Effector CD8-positive, alpha-beta T cell (primary cell): ENCODE results near the gene TPSG1.
"Not testable (repeated sequence)": the region's sequence is repeated elsewhere in the genome, so short reads cannot be mapped to it uniquely, and the experiment has no call there.

ENCODE experiments used
- DNase-seq: peaks from one replicate; lab custom pipeline; 2025; lab: John Stamatoyannopoulos, UW
- total RNA-seq, 4 experiments: gene quantifications; one replicate each; lab custom pipeline; 2026; lab: John Stamatoyannopoulos, UW

Gene TPSG1
- 0 to 0.18 (median 0) reads per million in 4 experiments for total RNA-seq

DNA sequence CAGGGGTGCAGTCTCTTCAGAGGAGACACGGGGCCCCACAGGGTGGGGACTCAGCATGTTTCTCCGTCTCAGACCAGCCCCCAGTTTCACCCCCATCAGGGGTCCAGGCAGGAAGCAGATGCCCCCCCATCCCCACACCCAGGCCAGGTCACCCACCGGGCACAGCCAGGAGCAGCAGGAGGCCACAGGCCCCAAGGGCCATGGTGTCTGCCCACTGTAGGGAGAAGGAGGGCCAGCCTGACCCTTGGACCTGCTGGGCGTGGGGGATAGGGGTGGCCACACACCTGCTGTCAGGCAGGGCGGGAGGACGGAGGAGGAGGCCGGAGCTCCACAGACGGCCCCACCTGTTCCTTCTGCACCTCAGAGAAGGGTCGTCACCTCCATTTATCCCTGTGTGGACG, at the start of gene TPSG1:
TPSG1 (minus strand) TSS at position 218 of the 401 bp plus-strand sequence; CDS start at position 202, 16 bp downstream.
- DNase-seq, result no peak

DNA sequence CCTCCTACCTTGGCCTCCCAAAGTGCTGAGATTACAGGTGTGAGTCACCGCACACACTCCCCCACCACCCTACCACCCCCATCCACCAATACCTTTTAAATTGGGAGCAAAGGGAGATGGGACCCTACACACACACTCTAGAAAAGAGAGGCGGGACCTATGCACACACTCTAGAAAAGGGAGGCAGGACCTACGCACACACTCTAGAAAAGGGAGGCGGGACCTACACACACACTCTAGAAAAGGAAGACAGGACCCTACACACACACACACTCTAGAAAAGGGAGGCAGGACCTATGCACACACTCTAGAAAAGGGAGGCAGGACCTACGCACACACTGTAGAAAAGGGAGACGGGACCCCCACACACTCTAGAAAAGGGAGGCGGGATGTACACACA, 49.7 kb upstream of the TPSG1 start:
- DNase-seq, result no peak

DNA sequence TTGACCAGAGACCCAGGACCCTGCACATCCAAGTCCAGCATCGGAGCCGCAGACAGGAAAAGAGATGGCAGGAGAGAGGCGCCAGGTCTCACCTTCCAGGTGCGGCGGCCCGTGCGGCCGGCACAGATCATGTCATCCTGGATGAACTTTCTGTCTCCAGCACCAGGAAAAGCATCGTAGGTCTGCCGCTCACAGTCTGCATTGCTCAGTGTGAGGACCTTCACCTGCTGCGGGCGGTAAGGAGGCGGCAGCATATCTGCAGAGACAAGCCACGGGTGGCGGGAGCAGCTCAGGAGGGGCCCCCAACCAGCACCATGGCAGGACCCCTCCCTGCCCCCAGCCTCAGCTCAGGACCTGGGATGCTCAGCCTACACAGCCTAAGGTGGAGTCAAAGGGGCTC, 48.7 kb upstream of the TPSG1 start:
- DNase-seq, result no peak

DNA sequence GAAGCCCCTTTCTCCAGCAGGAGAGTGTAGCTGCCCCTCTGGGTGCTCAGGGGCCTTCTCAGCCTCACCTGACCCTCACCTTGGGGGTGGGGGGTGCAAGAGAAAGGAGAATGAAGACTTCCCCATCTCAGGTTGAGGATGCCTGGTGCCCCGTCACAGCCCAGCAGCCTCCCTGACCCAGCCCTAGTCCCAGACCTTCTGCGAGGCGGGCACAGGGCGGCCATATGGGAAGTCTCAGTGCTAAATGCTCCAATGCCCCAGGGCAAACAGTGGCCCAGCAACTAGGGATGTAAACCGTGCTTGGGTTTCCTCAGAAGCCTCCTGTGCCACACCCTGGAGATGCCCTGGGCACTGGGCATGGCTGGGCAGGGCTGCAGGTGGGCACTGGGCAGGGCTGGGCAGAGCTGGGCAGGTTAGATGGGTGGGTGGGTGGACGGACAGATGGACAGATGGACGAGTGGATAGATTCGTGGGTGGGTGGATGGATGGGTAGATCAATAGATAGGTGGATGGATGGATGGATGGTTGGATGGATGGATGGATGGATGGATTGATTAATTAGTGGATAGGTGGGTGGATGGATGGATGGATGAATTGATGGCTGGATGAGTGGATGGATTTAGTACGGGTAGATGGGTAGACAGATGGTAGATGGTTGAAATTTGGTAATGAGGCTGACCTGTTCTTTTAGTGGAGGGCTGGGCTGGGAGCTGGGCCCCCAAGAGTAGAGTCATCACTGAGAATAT, 47.6 kb upstream of the TPSG1 start:
- no peak for DNase-seq

DNA sequence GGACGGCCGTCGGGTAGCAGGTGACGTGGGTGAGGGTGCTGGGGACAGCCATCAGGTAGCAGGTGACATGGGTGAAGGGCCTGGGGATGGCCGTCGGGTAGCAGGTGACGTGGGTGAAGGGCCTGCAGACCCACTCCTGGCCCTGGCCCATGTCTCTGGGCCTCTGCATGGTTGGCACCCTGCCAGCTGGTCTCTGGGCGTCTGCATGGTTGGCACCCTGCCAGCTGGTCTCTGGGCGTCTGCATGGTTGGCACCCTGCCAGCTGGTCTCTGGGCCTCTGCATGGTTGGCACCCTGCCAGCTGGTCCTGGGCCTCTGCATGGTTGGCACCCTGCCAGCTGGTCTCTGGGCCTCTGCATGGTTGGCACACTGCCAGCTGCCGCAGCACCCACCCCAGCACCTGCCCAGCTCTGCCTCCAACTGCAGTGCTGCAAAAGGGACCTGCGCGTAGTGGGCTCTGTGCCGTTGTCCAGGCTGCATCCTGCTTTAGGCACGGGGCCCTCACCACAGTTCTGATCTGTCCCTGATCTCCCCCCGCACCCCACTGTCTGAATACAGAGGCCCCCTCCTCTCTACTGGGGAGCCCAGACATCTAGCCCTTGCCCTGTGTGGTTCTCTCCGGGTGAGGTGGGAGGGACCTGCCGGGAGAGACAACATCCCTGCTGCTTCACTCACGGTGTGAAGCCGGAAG, 46.8 kb upstream of the TPSG1 start:
- peak; percentile 14 for DNase-seq

DNA sequence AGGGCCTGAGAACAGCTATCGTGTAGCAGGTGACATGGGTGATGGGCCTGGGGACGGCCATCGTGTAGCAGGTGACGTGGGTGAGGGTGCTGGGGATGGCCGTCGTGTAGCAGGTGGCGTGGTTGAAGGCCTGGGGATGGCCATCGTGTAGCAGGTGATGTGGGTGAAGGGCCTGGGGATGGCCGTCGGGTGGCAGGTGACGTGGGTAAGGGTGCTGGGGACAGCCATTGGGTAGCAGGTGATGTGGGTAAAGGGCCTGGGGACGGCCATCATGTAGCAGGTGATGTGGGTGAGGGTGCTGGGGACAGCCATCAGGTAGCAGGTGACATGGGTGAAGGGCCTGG, 46.3 kb upstream of the TPSG1 start:
- no peak for DNase-seq

DNA sequence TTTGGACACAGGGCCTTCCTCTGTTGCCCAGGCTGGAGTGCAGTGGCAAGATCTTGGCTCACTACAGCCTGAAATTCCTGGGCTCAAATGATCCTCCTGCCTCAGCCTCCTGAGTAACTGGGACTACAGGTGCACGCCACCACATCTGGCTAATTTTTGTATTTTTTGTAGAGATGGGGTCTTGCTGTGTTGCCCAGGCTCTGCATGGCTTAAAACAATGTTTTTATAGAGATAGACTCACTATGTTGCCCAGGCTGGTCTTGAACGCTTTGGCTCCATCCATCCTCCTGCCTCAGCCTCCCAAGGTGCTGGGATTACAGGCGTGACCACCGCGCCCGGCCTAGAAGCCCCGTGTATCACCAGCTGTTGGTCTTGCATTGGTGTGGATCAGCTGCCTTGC, 44.4 kb upstream of the TPSG1 start:
- not testable (repeated sequence) for DNase-seq

DNA sequence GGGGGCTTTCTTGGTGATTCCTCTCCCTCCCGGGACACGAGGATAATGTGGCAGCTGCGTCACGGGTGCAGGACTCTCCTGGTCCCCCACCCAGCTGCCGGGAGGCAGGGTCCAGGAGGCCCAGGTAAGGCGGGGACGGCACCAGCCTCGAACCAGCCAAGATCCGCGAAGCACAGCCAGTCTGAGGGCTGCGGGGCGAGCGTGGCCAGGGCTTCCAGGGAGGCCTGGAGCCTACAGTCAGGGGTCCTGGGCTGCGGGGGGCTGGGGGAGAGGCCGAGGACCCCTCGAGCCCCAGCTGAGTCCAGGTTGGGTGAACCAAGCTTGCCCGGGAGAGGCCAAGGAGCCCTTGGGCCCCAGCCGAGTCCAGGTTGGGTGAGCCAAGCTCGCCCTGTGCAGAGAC, 40.8 kb upstream of the TPSG1 start:
- no peak for DNase-seq

DNA sequence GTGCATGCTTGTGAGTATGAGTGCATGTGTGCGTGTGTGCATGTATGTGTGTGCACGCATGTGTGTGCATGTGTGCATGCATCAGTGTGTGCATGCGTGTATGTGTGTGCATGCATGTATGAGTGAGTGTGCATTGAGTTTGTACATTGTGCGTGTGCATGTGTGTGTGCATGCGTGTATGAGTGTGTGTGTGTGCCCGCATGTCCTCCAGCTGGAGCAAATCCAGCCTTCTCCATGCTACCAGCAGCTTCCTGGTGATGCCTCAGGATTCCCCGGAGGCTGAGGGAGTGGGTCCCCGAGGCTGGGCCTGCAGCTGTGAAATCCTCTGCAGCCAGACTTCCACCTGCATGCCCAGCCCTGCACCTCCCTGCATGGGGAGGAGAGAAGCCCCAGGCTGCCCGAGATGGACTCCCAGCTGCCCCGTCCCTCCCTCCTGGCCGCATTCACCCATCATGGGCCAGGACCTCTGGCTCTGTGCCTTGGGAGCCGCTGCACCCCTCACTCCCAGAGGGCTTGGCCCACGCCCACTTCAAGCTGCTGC, 40.1 kb upstream of the TPSG1 start:
- DNase-seq, result no peak

DNA sequence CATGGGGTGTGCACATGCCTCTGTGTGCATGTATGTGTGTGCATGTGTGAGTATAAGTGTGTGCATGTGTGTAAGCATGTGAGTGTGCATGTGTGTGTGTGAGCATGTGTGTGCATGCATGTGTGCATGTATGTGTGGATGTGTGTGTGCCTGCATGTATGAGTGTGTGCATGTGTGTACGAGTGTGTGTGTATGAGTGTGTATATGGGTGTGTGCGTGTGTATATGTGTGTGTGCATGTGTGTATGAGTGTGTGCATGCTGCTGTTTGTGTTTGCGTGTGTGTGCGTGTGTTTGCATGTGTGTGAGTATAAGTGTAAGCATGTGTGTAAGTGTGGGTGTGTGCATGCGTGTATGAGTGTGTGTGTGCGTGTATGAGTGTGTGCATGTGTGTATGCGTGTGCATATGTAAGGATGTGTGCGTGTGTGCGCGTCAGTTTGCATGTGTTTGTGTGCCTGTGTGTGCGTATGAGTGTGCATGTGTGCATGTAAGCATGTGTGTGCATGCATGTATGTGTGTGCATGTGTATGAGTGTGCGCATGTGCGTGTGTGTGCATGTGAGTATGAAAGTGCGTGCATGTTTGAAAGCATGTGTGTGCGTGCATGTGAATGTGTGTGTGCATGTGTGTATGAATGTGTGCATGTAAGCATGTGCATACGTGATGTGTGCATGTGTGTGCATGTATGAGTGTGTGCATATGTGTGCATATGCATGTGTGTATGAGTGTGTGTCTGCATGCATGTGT, 39.4 kb upstream of the TPSG1 start:
- no peak for DNase-seq

DNA sequence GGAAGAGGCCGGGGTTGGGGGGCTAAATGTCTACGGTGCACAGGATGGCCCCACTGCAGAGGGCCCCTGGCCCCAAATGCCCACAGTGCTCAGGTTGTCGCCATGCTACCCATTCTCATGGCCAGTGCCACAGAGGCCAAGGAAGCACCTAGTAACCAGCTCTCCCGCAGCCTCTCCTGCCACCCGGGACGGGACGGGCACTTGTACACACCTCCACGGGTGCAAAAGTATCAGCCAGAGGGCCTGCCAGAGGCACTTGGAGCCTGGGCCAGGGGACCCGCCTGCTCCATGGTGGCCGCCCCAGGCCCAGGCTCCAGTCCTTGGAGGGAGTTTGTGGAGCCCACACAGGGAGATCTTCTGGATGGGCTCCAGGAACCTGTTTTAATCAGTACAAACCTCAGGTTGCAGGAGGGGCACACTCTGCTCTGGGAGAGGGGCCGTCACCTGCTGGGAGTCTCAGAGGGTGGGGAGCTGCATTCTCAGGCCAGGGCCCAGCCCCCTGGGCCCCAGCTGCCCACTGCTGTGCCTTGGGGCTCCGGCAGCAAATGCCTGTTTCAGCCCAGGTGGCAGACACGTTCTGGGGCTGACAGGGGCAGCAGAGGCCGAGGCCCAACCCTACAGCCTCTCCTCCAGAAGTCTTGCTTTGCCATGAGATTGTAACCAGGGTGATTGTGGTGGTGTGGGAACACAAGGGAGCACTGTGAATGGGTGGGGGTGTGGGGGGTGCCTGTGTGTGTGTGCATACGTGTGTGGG, 38.7 kb upstream of the TPSG1 start:
- no peak for DNase-seq

DNA sequence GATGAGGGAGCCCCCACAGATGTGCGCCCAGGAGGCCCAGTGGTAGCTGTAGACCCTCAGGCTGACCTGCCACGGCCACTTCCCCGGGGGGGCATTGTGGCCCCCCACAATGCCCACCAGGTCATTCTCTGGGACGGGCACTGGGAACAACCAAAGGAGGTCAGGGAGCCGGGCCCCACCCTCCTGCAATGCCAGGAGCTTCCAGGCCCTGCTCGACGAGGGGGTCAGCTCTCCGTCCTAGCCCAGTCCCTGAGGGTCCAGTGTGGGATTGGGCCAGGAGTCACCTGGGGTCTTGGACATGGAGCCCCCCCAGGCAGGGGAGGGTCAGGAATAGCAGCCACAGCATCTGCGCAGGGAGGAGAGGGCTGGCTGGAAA, 37.8 kb upstream of the TPSG1 start:
- no peak for DNase-seq

DNA sequence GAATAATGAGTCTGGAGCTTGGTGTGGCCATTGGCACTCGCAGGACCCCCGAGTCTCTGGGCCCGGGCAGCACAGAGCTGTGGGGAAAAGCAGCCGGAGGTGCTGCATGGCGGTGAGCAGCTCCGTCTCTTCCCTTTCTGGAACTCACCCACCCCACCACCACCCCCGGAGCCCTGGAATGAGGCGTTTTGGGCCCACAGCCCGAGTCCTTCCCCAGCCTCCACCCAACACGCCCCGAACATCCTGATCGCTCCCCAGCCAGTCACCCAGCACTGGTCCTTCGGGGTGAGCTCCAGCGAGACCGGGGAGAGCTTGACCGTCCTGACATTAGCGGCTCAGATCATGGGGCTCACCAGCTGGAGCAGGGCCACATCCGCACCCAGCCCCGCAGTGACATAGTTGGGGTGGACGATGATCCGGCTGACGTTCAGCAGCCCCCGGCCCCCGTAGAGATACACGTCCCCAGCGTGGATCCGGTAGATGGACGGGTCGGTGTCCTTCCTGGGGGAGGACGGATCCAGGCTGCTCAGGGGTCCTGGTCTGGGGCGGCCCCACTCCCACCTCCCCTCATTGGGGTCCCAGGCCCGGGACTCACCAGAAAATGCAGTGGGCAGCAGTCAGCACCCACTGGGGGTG, 37.3 kb upstream of the TPSG1 start:
- no peak for DNase-seq

DNA sequence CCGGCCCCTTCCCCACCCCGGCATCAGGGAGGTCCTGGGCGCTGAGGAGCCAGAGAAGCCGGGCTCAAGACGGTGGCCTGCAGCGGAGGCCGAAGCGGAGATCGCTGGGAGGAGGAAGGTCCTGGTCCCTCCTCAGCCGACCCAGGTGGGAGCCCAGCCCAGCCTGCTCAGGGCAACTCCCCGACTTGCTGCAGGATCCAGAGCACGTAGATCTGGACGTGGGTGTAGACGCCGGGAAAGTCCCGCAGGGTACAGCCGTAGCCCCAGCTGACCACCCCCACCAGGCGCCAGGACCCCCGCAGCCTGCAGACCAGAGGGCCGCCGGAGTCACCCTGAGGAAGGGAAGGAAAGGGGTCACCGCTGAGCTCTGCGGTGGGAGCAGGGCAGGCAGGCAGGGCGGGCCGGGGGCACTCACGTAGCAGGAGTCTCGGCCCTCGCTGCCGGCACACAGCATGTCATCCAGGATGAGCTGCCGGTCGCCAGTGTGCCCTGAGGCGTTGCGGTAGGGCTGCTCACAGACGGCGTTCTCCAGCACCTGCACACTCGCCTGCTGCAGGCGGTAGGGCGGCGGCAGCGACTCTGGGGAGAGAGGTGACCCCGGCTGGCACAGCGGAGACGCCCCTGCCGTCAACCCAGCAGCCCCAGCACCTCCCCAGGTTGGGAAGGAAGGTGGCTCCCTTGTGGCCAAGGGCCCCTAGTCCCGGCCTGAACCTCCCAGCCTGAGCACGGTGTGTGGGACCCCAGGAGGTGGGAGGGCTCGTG, 36.2 kb upstream of the TPSG1 start:
- no peak for DNase-seq

DNA sequence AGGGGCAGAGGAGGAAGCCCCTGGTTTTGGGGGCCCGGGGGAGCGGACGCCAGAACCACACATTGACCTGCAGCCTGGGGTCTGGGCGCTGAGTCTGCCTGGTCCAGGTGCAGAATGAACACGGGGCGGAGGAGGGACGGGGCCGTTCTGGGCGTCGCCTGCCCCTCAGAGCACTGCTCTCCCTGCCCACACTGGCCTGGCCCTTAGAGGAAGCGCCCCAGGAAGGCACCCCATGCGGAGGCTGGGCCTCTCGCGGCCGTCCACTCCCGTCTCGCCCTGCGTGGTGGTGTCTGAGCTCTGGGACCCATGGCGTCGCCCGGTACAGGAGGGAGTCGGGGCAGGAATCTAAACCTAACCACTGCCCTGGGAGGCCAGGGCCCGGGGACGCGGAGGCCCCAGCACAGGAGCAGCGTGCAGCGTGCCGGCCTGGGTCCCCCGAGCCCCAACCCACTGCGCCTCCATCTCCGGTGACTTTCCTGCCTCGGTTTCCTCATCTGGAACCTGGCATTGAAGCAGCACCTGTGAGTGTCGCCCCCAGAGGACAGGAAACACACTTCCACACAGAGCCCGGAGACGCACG, 35.1 kb upstream of the TPSG1 start:
- no peak for DNase-seq

DNA sequence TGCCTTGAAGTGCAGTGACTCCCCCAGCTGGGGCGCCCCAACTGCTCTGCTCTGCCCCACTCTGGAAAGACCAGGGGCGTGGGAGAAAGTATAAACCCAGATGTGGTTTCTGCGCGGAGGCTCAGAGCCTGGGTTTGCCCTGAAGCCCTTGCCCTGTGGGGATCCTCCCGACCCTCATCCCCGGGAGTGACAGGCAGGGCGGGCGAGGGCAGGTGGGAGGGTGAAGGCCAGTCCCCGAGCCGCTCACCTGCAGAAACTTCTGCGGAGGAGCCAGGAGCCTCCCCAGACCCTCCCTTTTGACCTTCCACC, 34.6 kb upstream of the TPSG1 start:
- no peak for DNase-seq

DNA sequence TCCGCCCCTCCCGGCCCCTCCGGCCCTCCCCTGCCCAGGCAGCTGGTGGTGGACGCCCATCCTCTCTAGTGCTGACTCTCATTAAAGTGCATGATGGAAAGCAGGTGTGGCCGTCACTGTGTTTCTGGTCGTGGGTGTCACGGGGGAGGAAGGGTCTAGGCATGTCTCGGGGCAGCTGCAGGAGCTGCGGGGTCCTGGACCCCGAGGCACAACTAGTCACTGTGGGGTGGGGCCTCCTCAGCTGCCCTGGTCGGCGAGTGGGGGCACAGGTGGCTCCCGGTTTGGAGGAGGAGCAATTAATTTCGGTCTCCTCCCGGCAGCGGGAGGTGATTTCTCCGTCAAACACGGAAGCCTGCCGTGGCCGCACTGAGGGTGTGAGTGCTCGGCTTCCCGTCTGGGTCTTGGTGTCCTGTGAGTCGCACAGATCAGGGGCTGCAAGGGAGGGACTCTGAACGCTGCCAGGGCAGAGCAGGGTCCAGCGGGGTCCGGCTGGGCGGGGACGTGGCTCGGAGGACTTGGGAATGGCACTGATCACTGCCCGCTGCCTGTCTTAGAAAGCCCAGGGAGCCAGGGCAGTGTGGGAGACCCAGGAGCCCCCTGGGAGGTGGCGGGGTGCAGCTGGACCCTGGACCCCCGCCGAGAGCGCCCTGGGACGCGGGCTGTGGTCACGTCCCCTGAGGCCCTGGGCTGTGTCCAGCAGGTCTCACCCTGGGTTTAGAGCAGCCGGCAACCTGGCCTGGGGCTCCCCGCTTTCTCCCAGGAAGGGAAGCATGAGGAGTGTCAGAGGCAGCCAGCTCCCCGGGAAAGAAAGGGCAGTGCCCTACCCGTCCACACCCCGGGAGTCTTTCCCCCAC, 34.1 kb upstream of the TPSG1 start:
- no peak for DNase-seq

DNA sequence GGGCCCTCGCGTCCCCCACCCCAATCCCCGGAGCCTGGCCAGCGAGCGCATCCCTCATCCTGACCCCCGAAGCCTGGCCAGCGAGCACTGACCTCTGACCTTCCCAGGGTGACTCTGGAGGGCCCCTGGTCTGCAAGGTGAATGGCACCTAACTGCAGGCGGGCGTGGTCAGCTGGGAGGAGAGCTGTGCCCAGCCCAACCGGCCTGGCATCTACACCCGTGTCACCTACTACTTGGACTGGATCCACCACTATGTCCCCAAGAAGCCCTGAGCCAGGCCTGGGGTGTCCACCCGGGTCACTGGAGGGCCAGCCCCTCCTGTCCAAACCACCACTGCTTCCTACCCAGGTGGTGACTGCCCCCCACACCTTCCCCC, 33.1 kb upstream of the TPSG1 start:
- no peak for DNase-seq

DNA sequence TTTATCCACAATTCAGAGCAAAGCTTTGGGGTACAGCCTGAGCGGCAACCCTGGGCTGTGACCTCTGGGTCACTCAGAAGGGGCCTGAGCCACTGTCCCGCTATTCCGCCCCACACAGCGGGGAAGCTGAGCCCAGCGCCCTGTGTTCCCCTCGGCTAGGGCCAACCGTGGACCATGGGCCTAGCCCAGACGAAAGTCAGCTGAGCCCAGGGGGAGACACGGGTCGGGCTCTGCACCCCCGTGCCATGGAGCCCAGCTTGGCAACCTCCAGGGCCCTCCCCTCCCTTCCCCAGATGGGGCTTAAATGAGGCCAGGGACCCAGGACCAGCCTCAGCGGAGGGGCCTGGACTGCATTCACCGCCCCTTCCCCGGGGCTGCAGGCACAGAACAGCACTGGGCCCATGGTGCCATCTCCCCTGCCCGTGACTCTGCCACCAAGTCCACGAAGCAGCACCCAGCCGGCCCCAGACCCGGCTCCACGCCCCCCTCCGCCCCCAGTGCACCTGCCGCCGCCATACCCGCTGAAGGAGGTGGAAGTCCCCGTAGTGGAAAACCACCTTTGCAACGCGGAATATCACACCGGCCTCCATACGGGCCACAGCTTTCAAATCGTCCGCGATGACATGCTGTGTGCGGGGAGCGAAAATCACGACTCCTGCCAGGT, 32.6 kb upstream of the TPSG1 start:
- no peak for DNase-seq
